Activated CD8-positive, alpha-beta memory T cell treated with anti-CD3 and anti-CD28 coated beads for 48 hours (primary cell): ENCODE results near the gene TBR1.

Source experiments
- DNase-seq, 3 experiments: peaks; one replicate each; pipeline ENCODE4 v3.0.0-alpha.2; 2020; ENCODE audit warnings: low read depth in 2 of 3, low spot score in 2 of 3

TBR1 gene

DNA sequence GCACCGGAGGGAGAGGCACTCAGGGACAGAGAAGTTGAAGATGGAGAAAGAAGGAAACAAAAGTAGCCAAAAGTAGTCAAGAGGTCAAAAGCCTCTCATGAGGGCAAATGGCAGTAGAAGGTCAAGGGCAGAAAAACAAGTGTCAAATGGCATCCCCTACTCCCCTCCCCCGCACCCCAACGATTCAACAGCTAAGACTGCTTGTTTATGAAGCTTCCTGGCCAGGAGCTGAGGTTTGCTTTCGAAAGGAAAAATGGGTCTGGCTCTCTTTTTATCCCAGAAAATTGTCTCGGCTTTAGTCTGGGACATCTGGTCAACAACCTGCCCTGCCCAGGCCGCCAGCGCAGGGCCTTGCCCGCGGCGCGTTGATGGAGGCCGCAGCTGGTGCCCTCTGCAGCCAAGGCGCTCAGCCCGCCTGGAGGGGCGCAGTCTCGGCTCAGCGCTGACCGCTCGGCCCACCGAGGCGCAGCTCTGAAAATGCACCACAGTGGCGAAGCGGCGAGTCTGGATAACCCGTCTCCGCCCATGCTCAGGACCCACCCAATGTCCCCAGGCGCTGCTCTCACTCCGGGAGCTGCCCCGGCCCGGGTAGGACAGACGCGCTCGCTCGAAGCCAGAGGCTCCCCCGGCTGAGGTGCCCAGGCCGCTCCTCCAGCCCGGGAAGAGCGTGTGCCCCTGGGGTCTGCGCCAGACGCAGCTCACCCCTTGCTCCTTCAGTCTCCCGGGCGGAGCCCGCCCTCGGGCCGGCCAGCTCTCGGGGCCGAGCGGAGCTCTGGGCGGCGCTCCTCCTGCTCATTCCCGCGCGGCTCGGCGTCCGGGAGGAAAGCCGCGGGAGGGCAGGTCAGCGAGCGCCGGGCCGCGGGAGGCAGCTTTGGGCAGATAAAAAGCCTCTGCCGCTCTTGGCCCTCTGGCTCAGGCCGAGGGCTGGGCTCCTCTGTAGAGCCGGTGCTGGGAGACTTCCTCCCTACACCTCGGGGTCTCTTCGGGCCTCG is 1.8 kb upstream of the TBR1 start:
- no peak for DNase-seq

DNA sequence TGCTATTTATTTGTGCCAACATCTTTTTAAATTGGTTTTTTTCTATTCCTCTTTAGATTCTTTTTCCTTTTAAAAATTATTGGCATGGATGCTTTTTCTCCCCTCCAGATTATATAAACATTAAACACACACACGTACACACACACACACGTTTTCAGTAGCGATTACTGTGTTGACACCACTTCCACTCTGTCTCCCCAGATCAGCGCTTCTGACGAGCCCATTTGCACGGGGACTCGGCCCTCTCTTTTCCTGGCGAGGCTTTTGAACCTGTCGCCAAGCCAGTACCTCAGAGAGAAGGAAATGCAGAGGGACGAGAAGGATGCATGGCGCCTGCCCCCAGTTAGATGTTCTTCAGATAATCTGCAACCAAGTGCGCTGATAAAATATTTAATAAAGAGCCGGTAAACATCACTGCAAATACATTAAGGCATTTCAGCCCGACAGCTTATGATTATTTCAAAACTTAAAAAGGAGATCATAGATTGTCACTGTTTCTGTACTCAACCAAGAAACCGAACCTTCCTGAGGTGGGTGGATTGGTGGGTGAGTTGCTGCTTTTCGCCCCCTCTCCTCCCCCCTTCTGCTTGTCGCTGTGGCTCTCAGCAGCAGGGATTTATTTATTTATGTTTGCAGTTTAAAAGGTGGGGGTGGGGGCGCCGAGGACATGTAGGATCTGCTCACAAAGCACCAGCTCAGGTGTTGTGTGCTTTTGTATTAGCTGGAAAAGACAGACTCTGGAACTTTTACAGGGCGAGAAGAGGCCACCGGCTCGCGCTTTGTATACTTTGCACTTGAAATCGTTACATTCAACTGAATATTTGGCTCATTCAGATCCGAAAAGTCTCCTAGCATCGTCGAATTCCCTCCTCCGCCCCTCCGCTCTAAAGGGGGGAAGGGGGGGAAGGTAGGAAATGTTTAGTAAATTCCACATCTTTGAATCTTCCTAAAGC is 787 bp upstream of the TBR1 start:
- DNase-seq = no peak

DNA sequence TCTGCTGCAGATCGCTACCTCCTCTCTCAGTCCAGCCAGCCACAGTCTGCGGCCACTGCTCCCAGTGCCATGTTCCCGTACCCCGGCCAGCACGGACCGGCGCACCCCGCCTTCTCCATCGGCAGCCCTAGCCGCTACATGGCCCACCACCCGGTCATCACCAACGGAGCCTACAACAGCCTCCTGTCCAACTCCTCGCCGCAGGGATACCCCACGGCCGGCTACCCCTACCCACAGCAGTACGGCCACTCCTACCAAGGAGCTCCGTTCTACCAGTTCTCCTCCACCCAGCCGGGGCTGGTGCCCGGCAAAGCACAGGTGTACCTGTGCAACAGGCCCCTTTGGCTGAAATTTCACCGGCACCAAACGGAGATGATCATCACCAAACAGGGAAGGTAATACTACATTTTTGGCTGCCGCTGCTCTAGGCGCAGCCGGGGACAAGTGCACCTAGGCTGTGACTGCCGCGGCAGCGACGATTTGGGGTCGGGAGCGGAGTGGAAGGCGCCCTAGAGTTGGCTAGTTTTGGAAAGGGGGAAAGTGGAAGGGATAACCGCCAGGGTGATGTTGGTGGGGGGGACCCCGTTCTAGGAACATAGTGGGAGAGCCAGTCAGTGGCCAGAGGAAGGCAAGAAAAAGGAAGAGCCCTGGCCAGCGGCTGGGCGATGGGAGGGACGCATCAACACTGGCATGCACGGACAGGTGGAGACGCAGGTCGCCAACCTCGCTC is 776 bp downstream of the TBR1 start:
- DNase-seq = no peak

DNA sequence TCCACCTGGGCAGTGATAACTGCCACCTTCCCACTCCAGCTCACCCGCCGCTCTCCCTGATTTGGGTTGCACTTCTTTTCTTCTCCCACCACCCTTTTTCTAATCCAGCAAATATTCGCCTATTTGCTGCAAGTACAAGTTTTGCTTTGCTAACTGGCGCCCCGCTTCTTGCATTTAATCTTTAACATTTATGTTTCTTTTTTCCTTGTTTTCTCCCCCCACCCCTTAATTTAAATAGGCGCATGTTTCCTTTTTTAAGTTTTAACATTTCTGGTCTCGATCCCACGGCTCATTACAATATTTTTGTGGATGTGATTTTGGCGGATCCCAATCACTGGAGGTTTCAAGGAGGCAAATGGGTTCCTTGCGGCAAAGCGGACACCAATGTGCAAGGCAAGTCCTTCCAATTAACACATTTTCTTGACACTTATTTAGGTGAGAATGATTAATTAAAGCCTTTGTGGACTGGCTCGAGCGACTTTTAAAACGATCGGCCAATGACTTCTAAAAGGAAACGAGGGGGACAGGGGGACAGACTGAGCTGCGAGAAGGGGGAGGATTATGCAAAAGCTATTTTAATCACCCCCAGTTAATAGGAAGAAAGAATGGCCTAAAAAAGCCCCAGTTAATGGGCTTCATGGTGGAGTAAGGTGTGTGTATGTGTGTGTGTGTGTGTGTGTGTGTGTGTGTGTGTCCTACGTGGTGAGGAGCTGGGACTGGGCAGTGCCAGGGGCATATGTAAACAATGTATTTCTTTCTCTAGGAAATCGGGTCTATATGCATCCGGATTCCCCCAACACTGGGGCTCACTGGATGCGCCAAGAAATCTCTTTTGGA is 1.6 kb downstream of the TBR1 start:
- no peak for DNase-seq

DNA sequence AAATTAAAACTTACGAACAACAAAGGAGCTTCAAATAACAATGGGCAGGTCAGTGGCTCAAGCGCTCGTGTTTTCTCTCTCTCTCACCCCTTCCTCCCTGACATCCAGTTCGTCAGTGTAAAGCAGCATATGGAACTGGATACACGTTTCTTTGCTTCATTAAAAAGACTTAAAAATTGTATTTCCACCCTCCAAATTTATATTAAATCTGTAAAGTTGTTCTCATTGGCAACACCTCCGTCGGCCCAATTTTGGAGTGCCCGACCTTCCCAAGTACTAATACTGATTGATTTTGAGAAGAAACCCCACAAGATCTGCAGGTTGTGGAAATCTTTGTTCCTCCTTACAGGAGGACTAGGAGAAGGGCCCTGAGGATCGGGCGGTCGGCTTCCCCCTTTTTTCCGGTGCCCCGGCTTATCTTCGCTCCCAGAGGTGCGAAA is 2.2 kb downstream of the TBR1 start:
- DNase-seq = no peak

DNA sequence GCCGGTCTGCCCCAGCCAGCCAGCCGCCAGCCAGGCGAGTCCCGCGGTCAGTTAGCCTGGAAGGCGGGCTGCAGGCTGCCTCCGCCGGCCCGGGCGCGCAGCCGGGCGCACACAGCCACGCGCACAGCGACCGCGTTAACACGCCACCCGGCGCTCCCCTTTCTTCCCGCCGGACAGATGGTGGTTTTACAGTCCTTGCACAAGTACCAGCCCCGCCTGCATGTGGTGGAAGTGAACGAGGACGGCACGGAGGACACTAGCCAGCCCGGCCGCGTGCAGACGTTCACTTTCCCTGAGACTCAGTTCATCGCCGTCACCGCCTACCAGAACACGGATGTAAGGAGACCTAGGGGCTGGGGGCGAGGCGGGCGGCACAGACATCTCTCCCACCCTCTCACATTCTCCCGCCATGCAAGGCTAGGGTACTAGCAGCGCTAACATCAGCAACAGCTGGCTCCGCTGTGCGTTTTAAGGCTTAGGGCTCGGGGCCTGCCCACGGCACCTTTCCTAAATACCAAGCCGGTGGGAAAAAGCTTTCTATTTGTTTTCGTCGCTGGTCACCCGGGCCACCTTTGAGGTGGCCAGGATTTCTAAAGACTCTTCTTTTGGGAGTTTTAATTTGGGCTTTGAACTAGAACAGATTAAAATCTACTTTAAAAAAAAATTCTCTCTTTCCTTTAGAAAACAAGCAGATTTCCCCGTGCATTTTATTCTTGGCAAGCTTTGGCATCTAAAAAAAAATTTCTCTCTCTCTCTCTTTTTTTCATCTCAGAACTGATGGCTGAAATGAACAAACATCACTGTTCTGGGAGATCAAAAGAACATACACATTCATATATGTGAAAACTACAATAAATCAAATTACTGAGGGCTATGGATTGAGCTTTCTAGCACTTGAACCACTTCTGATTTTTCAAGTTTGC is 2.9 kb downstream of the TBR1 start:
- no peak for DNase-seq

DNA sequence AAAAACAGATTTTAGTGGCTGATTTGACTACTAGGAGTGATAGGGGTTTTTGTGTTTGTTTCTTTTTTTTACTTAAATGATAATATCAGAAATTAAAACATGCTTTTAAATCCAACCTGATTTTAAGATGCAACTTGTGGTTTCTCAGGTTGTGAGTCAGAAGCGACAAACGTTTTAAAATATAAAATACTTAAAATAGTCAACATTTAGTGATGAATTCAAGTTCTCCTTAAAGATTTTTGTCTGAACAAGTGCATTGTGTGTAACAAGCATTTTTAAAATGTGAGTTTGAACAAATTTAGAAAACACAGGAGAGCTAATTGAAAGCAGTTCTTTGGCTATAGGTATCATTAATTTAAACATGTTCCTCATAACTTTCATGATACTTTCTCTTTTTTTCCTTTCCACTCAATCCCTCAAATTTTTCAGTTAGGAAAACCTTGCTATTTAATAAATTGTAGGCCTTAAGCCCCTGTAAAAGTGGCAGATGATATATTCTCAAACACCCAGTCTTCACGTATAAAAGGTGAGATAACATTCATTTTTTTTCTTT is 3.6 kb downstream of the TBR1 start:
- DNase-seq = no peak

DNA sequence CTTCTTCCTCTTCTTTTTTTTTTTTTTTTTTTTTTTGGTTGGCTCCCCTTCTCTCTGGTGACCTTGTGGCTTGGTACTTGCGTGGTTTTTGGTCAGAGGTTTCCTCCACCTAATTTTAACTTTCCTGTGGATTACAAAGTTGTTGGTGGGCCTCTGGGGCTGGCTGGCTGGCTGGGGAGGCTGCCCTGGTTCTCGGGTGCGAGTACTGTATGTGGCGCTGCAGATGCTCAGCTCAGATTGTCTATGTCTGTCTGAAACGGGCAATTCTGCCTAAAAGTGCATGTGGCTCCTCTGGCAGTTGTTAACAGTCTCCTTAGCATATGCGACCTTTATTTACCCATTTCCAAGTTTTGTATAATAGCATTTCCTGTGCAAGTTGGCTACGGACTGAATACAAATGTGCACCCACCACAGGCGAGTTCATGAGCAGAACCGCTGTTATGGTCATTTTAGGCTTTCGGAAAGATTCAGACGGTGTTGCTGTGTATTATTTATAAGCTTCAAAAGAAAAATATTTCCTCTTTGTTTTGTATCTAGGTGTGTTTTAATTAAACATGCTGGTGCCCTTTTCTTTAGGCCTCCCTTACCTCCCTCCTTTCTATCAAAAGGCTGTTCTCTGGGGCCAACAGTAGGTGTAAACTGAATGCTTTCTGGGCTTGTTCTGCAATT is 4.4 kb downstream of the TBR1 start:
- no peak for DNase-seq

DNA sequence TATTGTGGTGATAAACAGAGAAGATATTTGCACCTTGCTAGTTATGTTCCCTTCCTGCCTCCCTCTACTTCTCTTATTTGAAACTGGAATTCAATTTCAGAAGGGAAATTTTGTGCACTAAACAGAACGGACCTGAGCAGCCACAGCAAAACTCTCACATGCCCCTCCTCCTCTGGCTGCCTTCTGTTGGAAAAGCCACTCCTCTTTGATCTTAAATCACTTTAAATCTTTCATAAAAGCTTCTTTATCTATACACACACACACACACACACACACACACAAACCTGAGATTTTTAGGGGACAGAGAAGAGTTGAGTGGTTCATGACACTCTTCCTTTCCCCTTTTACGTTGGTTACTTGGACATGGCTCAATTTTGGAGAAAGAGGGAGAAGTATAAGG is 5.6 kb downstream of the TBR1 start:
- no peak for DNase-seq

DNA sequence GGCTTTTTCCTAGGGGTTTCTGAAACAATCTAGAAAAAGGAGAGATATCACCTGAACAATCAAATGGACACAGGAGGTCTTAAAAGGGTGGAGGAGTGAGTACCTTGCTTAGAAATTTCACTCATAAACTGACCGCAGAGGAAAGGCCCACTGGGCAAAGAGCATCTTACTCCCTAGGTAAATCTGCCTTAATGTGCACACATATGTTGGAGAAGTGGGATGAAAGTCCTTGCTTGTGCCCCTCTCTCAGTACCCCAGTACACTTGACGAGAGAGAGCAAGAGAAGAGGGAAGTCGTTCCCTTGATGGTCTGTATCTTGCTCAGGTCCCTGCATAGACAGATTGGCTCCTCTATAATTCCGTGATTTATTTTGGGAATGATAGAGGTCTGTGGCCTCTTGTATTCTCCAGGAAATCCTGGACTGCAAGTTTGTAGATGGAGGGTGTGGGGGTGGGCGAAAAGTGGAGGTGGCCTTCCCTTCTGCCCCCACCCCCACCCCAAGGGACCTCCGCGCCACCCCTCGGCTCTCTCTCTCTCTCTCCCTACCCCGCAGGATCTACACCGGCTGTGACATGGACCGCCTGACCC is 6.8 kb downstream of the TBR1 start:
- DNase-seq = no peak

DNA sequence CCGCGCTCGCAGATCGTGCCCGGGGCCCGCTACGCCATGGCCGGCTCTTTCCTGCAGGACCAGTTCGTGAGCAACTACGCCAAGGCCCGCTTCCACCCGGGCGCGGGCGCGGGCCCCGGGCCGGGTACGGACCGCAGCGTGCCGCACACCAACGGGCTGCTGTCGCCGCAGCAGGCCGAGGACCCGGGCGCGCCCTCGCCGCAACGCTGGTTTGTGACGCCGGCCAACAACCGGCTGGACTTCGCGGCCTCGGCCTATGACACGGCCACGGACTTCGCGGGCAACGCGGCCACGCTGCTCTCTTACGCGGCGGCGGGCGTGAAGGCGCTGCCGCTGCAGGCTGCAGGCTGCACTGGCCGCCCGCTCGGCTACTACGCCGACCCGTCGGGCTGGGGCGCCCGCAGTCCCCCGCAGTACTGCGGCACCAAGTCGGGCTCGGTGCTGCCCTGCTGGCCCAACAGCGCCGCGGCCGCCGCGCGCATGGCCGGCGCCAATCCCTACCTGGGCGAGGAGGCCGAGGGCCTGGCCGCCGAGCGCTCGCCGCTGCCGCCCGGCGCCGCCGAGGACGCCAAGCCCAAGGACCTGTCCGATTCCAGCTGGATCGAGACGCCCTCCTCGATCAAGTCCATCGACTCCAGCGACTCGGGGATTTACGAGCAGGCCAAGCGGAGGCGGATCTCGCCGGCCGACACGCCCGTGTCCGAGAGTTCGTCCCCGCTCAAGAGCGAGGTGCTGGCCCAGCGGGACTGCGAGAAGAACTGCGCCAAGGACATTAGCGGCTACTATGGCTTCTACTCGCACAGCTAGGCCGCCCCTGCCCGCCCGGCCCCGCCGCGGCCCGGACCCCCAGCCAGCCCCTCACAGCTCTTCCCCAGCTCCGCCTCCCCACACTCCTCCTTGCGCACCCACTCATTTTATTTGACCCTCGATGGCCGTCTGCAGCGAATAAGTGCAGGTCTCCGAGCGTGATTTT is 7.6 kb downstream of the TBR1 start:
- no peak for DNase-seq

DNA sequence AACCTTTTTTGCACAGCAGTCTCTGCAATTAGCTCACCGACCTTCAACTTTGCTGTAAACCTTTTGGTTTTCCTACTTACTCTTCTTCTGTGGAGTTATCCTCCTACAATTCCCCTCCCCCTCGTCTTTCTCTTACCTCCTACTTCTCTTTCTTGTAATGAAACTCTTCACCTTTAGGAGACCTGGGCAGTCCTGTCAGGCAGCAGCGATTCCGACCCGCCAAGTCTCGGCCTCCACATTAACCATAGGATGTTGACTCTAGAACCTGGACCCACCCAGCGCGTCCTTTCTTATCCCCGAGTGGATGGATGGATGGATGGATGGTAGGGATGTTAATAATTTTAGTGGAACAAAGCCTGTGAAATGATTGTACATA is 8.3 kb downstream of the TBR1 start:
- no peak for DNase-seq

DNA sequence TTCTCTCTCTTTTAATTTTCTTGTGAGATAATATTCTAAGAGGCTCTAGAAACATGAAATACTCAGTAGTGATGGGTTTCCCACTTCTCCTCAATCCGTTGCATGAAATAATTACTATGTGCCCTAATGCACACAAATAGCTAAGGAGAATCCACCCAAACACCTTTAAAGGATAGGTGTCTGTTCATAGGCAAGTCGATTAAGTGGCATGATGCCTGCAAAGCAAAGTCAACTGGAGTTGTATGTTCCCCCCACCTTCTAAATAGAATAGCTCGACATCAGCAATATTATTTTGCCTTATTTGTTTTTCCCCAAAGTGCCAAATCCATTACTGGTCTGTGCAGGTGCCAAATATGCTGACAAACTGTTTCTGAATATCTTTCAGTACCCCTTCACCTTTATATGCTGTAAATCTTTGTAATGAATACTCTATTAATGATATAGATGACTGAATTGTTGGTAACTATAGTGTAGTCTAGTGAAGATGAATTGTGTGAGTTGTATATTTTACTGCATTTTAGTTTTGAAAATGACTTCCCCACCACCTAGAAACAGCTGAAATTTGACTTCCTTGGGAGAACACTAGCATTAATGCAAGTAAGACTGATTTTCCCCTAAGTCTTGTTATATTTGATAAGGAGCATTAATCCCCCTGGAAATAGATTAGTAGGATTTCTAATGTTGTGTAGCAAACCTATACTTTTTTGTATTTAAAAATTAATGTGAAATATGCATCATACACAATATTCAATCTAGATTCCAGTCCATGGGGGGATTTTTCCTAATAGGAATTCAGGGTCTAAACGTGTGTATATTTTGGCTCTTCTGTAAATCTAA is 9.0 kb downstream of the TBR1 start:
- DNase-seq = no peak

DNA sequence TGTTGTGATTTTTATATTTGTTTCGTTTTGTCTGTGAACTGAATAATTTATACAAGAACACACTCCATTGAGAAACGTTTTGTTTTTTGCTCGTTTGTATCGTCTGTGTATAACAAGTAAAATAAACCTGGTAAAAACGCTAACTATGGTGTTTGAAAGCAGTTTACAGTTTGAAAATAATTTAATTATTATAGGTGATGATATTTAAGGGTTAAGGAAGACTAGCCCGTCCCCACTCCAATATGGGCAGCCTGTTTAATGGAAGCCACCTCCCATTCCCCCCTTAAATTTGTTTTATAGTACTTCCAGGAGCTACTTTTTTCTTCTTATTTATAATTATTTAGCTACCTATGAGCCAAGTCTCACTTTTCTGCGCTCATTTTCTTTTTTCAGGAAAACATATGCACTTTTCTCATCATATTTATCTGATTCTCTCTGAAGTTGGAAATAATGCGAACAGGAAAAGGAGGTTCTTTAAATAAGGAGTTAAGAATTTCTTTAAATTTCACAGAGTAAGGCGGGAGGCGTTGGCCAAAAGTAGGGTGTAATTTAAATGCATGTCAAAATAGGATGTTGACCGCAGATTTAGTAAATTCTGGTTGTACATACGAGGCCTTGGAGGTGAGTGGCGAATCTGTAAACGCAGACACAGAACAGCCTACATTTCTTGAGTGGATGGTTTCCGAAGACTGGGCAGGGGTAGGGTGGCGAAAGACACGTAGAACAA is 9.8 kb downstream of the TBR1 start:
- no peak for DNase-seq

DNA sequence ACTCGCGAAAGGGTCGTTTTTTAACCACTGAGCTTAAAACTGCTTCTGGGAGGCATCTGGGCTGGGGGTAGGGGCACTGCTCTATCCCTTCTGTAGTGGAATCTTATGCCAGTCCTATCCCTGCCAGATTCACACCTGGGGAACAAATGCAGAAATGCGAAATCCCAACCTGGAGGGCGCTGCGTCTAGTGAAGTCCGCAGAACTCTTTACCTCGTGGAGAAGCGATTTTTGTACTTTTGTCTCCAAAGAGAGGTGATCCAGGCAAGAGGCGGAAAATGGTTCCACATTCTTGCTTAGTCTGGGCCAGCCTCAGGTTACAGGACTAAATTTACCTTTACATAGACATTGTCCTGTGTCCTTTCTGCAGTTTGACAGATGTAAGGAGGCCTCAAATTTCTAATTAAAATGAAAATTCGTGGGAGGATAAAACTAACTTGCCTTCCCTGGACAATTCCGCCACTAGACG is 10.4 kb downstream of the TBR1 start:
- DNase-seq = no peak
